ENCODE measurements around the gene DNAJB1. TPM values are rescaled to one million over a fixed set of nuclear protein-coding genes. Genes with fewer than 3 reads are reported as not detected.
A peak's percentile ranks its signal among the peaks of the same experiment; 100 is the strongest.

DNAJB1 gene
- total RNA-seq, 1 experiment from 2014 or later, result 77.7 TPM

DNA sequence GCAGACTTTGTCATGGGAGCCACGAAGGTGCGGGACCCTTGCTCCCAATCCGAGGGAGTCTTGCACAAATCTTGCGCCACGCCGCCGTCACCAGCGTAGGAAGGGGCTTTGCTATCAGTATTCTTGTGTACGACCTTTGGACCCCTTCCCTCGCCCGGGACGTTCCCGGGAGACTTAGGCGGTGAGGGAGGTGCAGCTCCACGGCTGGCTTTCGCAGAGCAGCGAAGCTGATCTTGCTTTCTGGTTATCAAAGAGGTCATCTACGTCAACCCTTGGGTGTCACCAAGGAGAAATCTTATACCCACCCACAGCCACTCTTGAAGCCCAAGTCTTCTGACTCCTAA, 11.8 kb upstream of the DNAJB1 start:
- Histone ChIP-seq H3K14ac (ENCODE audit: insufficient read depth, low read length) (no peak overlapping the region; the same call in 1 of the 2 replicates), H3T11ph (ENCODE audit: low read length) (no peak overlapping the region), H2BK120ac (ENCODE audit: low read depth, low read length, poor library complexity, severe bottlenecking) (no peak overlapping the region), H4K8ac (replicated peaks; ENCODE audit: insufficient read length, low read depth, low read length) (no peak overlapping the region), H3K27me3 (ENCODE audit: insufficient read depth, low read length) (no peaks in the 10 kb centered on the region), H3K9ac (ENCODE audit: extremely low read depth, insufficient read length, low read length) (peak overlapping the region; percentile 82), H3K23ac (ENCODE audit: insufficient read length, low read depth, low read length) (no peak overlapping the region), H2BK12ac (ENCODE audit: insufficient read length, low read depth, low read length) (no peak overlapping the region), H4K20me1 (ENCODE audit: control insufficient read depth, insufficient read depth, insufficient read length) (no peaks in the 10 kb centered on the region), H4K5ac (ENCODE audit: insufficient read length, low read depth, low read length) (no peak overlapping the region), H2AK5ac (ENCODE audit: insufficient read length, low read length) (no peak overlapping the region), H3K4ac (ENCODE audit: low read depth, low read length) (no peak overlapping the region), H3K4me2 (ENCODE audit: insufficient read depth, insufficient read length, low read length) (peak overlapping the region; percentile 99), H3K4me1 (ENCODE audit: insufficient read depth, low read length) (no peaks in the 10 kb centered on the region), H3K79me1 (ENCODE audit: insufficient read depth, low read depth, low read length, poor library complexity, severe bottlenecking) (peaks cover 5% of the 10 kb centered on the region), H4K91ac (ENCODE audit: insufficient read length, low read depth, low read length) (no peak overlapping the region), H3K56ac (ENCODE audit: insufficient read length, low read depth, low read length) (no peak overlapping the region), H2BK15ac (ENCODE audit: low read depth, low read length) (no peak overlapping the region), H2BK20ac (ENCODE audit: low read depth, low read length, poor library complexity, severe bottlenecking) (no peak overlapping the region), H2AFZ (ENCODE audit: low read length) (peak overlapping the region; percentile 66), H3K27ac (ENCODE audit: insufficient read length, low read depth, low read length) (no peak overlapping the region), H3K79me2 (ENCODE audit: insufficient read depth, low read length) (peaks cover 6% of the 10 kb centered on the region; the same call in 1 of the 2 replicates), H3K23me2 (ENCODE audit: insufficient read length, low read depth, low read length, poor library complexity, severe bottlenecking) (peaks cover 3% of the 10 kb centered on the region), H2BK5ac (ENCODE audit: insufficient read length, low read length) (no peak overlapping the region), H3K18ac (ENCODE audit: insufficient read length, low read depth, low read length) (no peak overlapping the region), H3K9me3 (ENCODE audit: control insufficient read depth, low read depth, low read length) (no peaks in the 10 kb centered on the region)
- H3K9me3 Mint-ChIP-seq, result no peaks in the 10 kb centered on the region
- peaks cover 0 to 12% (median 8%) of the 10 kb centered on the region in 3 experiments; a peak in 4 of 7 replicates for H3K36me3 Mint-ChIP-seq (ENCODE audit: insufficient read depth in 1 of 3, low read depth in 3 of 3)
- TF ChIP-seq, protein P1, sequence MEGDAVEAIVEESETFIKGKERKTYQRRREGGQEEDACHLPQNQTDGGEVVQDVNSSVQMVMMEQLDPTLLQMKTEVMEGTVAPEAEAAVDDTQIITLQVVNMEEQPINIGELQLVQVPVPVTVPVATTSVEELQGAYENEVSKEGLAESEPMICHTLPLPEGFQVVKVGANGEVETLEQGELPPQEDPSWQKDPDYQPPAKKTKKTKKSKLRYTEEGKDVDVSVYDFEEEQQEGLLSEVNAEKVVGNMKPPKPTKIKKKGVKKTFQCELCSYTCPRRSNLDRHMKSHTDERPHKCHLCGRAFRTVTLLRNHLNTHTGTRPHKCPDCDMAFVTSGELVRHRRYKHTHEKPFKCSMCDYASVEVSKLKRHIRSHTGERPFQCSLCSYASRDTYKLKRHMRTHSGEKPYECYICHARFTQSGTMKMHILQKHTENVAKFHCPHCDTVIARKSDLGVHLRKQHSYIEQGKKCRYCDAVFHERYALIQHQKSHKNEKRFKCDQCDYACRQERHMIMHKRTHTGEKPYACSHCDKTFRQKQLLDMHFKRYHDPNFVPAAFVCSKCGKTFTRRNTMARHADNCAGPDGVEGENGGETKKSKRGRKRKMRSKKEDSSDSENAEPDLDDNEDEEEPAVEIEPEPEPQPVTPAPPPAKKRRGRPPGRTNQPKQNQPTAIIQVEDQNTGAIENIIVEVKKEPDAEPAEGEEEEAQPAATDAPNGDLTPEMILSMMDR (conservative IDR thresholded peaks at IDR 0.05), result no peak
- H3K4me3 Mint-ChIP-seq, result peak overlapping the region; percentile 94 to 97
- peaks cover 14 to 19% of the 10 kb centered on the region in 2 experiments for H3K4me1 Mint-ChIP-seq
- H3K27me3 Mint-ChIP-seq (ENCODE audit: low read depth), result no peaks in the 10 kb centered on the region
- no CpG with 5 or more reads among the region's 18 CpGs for WGBS (ENCODE audit: extremely low coverage, insufficient read length, low lambda C conversion rate)
- H3K27ac Mint-ChIP-seq, result peak overlapping the region in 2 of 3 experiments; percentile 97; a peak in 5 of 7 replicates
- DNase-seq, result no peak

Measured in H9 (cell line).